GM12891 (cell line): ENCODE results near the gene KIF24.

Source experiments
- PAX5 ChIP-seq: IDR thresholded peaks from 2 replicates; pipeline ENCODE4 v1.6.1; 2011; ENCODE audit warnings: low read length, moderate library complexity, mild to moderate bottlenecking; ENCODE audit not compliant: insufficient read depth, severe bottlenecking
- POLR2A ChIP-seq: IDR thresholded peaks from 2 replicates; pipeline ENCODE4 v1.6.1; 2011; ENCODE audit warnings: low read depth, low read length, control low read depth
- POLR2AphosphoS5 ChIP-seq: IDR thresholded peaks from 2 replicates; pipeline ENCODE4 v1.6.1; 2011; ENCODE audit warnings: low read depth, low read length, control low read depth
- POU2F2 ChIP-seq: IDR thresholded peaks from 2 replicates; pipeline ENCODE4 v1.6.1; 2011; ENCODE audit warnings: low read depth, mild to moderate bottlenecking, control low read depth, low read length, moderate library complexity
- SPI1 ChIP-seq: IDR thresholded peaks from 2 replicates; pipeline ENCODE4 v1.6.1; 2011; ENCODE audit warnings: low read depth, low read length, control low read depth
- TAF1 ChIP-seq: IDR thresholded peaks from 2 replicates; pipeline ENCODE4 v1.6.1; 2011; ENCODE audit warnings: low read depth, low read length, control low read depth

DNA sequence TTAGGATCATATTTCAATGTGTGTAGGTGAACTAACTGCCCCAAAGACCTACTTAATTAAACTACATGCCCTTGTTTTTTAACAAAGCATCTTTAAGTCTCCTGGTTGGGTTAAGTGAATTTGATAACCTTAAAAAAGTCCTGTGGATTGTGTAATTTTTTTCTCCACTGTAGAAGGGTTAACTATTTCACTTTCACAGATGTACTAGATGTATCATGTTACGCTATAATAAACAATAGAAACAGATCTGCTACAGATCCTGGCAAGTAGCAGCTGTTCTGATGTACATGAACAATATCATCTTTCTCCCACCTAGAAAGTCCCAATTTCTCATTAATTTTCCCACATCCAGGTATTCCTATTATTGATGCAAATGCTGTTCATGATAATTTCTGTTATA lies 18.9 kb downstream of the KIF24 start:
- TF ChIP-seq POLR2A (no peak), TAF1 (no peak), PAX5 (no peak), POLR2AphosphoS5 (no peak), SPI1 (no peak), POU2F2 (no peak)
